GM21390 (cell line): ENCODE data around the gene SUMF1.

ENCODE experiments used
- ATAC-seq: cut with Tn5 transposase; IDR thresholded peaks from one replicate; pipeline ENCODE4 v1.9.1; 2021; ENCODE audit not compliant: unreplicated experiment

Gene SUMF1

GRCh38 chr3:4466741-4467521 lies at the start of gene SUMF1:
Gene SUMF1 (minus strand): TSS chr3:4467269. CDS start chr3:4467245, 24 bp downstream.
- ATAC-seq = peak; percentile 100

- no peak for ATAC-seq
Observed at GRCh38 chr3:4515916-4516579, 49.0 kb upstream of the SUMF1 start.

- no peak for ATAC-seq
Observed at GRCh38 chr3:4514916-4515315, 47.8 kb upstream of the SUMF1 start.

- ATAC-seq = no peak
Observed at GRCh38 chr3:4514321-4514720, 47.3 kb upstream of the SUMF1 start.

- ATAC-seq = no peak
Observed at GRCh38 chr3:4512895-4513616, 46.0 kb upstream of the SUMF1 start.

- no peak for ATAC-seq
Observed at GRCh38 chr3:4511491-4512262, 44.6 kb upstream of the SUMF1 start.

- no peak for ATAC-seq
Observed at GRCh38 chr3:4509983-4510755, 43.1 kb upstream of the SUMF1 start.

GRCh38 chr3:4509043-4509442 lies 42.0 kb upstream of the SUMF1 start:
- ATAC-seq = no peak

- ATAC-seq = peak; percentile 69
Observed at GRCh38 chr3:4508048-4508981, 41.2 kb upstream of the SUMF1 start.

GRCh38 chr3:4507024-4507596 lies 40.0 kb upstream of the SUMF1 start:
- peak; percentile 18 for ATAC-seq

- no peak for ATAC-seq
Observed at GRCh38 chr3:4506559-4507023, 39.5 kb upstream of the SUMF1 start.

GRCh38 chr3:4505688-4506558 lies 38.9 kb upstream of the SUMF1 start:
- ATAC-seq = no peak

GRCh38 chr3:4504340-4505261 lies 37.5 kb upstream of the SUMF1 start:
- no peak for ATAC-seq

- peak; percentile 56 for ATAC-seq
Observed at GRCh38 chr3:4503050-4503449, 36.0 kb upstream of the SUMF1 start.

- ATAC-seq = no peak
Observed at GRCh38 chr3:4501927-4502326, 34.9 kb upstream of the SUMF1 start.

- ATAC-seq = no peak
Observed at GRCh38 chr3:4501437-4501836, 34.4 kb upstream of the SUMF1 start.

GRCh38 chr3:4498446-4498845 lies 31.4 kb upstream of the SUMF1 start:
- ATAC-seq = no peak
